Stomach (tissue), 9 donors: ENCODE measurements around the gene ZFAND6. TPM values are rescaled to one million over a fixed set of nuclear protein-coding genes. Genes with fewer than 3 reads are reported as not detected.
A peak's percentile ranks its signal among the peaks of the same experiment; 100 is the strongest.
"Not testable (repeated sequence)": the region's sequence is repeated elsewhere in the genome, so short reads cannot be mapped to it uniquely, and the experiment has no call there.

Experiments
- DNase-seq, 2 donors: peaks; one replicate each; pipeline versions ENCODE4 v3.0.0 to v3.0.0-alpha.2; 2013 to 2019
- H3K27ac ChIP-seq, 5 donors: fragments of 200-600 bp in 4 of 5; sonication (generic) in 4 of 5; one replicate each; pipeline ENCODE4 v1.5.1; 2013 to 2019; ENCODE audit warnings: mild to moderate bottlenecking in 1 of 5, moderate library complexity in 1 of 5
- H3K27me3 ChIP-seq, 3 donors: fragments of 200-600 bp; sonication (generic); one replicate each; pipeline ENCODE4 v1.5.1; 2017 to 2019; ENCODE audit warnings: mixed run types in 1 of 3
- H3K36me3 ChIP-seq, 4 donors: fragments of 200-600 bp; sonication (generic); 1 replicate in 3 of 4; 2 replicates in 1 of 4; pipeline ENCODE4 v1.5.1; 2016 to 2019
- H3K4me1 ChIP-seq, 4 donors: fragments of 200-600 bp; sonication (generic); one replicate each; pipeline ENCODE4 v1.5.1; 2016 to 2019
- H3K4me3 ChIP-seq, 4 donors: fragments of 200-600 bp; sonication (generic) in 3 of 4; one replicate each; pipeline ENCODE4 v1.5.1; 2016 to 2019; ENCODE audit warnings: mild to moderate bottlenecking in 1 of 4
- H3K9me3 ChIP-seq, 4 donors: fragments of 200-600 bp; sonication (generic); one replicate each; pipeline ENCODE4 v1.5.1; 2016 to 2019
- EP300 ChIP-seq: sonication (generic); formaldehyde crosslinking; IDR thresholded peaks from one replicate; pipeline ENCODE4 v1.6.1; 2017; ENCODE audit warnings: antibody characterized with exemption
- POLR2A ChIP-seq, 4 donors: fragments of 450-650 bp; IDR thresholded peaks; one replicate each; pipeline ENCODE4 v1.6.1; 2016; ENCODE audit warnings: antibody characterized with exemption in 4 of 4, control low read depth in 2 of 4, mild to moderate bottlenecking in 1 of 4, moderate library complexity in 1 of 4
- POLR2AphosphoS5 ChIP-seq, 3 donors: sonication (generic); formaldehyde crosslinking; IDR thresholded peaks; one replicate each; pipeline ENCODE4 v1.6.1; 2016; ENCODE audit warnings: antibody characterized with exemption in 3 of 3
- WGBS, 5 donors: extraction: QIAGEN DNeasy Blood & Tissue Kit in 3 of 5; methylation state at CpG; one replicate each; pipeline versions ENCODE4 v1.1.5 to v1.1.7; 2013 to 2018; 5-methylcytosine and 5-hydroxymethylcytosine counted together
- intact Hi-C: fragments of 100-400 bp; cut with DNase I; formaldehyde crosslinking; loops from one replicate; pipeline ENCODE4 v1.15.1; 2023; ENCODE audit warnings: low total_unique reads
- polyA plus RNA-seq, 3 donors: library from polyadenylated mRNA; stranded (reverse); fragments of 200-250 nt; gene quantifications; one replicate each; pipeline ENCODE4 v1.2.3, GENCODE V29; 2013
- total RNA-seq, 5 donors: library from RNA; depleted of rRNA; stranded (reverse); fragments of >200 nt; gene quantifications; one replicate each; pipeline versions ENCODE4 v1.1.0 to v1.2.3, GENCODE V29; 2014 to 2016
- TF ChIP-seq, protein P1 (sequence below), 7 experiments: fragments of 450-650 bp in 4 of 7; fragments of 200-600 bp in 3 of 7; sonication (generic) in 3 of 7; IDR thresholded peaks; one replicate each; pipeline ENCODE4 v1.5.1; 2016 to 2019; ENCODE audit warnings: antibody characterized with exemption in 7 of 7, control low read depth in 2 of 7, mild to moderate bottlenecking in 1 of 7
- donor health status: healthy with polysubstance abuse.
- donor health status: Bipolar disorder and iron deficiency.
- donor health status: healthy.

ZFAND6 gene
- total and polyA plus RNA-seq, 8 donors, result 12.2 to 271 (median 66.4) TPM

DNA sequence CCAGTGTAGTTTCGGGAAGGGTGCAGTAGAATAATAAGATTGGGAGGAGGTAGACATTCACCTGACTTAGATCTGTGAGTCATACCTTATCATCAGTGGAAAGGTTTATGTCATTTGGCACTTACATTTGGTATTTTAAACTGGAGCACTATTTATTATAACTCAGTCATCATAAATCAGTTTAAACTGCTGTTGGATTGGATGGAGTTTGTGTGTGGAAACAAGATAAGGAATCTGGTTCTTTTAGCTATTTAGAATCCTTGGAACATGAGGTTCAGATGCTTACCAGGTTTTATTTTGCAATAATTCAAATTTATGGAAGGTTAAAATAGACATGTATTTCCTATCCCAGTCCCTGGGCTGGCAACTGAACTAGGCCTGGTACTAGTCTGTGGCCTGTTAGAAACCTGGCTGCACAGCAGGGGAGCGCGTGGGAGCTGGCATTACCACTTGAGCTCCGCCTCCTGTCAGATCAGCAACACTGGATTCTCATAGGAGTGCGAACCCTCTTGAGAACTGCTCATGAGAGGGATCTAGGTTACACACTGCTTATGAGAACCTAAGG is 34.5 kb downstream of the ZFAND6 start:
- H3K27ac ChIP-seq, result peak overlapping the region; percentile 25 to 68 (median 62)
- WGBS, 5 donors, result 34 to 59% (median 55%) methylated on average over 3 to 5 of the region's 5 CpGs
- H3K36me3 ChIP-seq, result no peaks in the 10 kb centered on the region
- no peak overlapping the region for H3K4me3 ChIP-seq
- H3K9me3 ChIP-seq, result no peaks in the 10 kb centered on the region
- TF ChIP-seq POLR2AphosphoS5 (IDR thresholded peaks at IDR 0.05), result peak in 1 of 3 donors; percentile 28
- TF ChIP-seq, protein P1, sequence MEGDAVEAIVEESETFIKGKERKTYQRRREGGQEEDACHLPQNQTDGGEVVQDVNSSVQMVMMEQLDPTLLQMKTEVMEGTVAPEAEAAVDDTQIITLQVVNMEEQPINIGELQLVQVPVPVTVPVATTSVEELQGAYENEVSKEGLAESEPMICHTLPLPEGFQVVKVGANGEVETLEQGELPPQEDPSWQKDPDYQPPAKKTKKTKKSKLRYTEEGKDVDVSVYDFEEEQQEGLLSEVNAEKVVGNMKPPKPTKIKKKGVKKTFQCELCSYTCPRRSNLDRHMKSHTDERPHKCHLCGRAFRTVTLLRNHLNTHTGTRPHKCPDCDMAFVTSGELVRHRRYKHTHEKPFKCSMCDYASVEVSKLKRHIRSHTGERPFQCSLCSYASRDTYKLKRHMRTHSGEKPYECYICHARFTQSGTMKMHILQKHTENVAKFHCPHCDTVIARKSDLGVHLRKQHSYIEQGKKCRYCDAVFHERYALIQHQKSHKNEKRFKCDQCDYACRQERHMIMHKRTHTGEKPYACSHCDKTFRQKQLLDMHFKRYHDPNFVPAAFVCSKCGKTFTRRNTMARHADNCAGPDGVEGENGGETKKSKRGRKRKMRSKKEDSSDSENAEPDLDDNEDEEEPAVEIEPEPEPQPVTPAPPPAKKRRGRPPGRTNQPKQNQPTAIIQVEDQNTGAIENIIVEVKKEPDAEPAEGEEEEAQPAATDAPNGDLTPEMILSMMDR (IDR thresholded peaks at IDR 0.05), result no peak
- DNase-seq, result peak; percentile 37 to 53
- intact Hi-C loops, result no loop called here
- no peaks in the 10 kb centered on the region for H3K27me3 ChIP-seq
- H3K4me1 ChIP-seq, result peaks cover 6 to 55% (median 34%) of the 10 kb centered on the region in 4 donors

DNA sequence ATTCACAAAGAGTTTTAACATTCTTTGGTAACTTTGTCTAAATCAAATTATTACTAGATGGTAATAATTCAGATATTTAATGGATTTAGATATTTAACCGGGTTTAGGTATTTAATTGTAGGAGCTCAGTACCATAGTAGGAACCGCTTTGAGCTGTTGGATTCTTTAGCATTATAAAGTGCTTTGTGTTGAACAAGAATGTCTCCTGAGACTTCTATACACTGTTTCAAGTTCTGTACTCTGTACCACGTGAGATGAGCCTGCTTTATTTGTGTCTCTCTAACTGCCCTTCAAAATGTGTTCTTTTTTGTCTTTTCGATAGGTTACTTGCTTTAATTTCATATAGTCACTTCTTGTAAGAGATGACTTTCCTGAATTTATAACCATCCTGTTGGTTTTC is 36.0 kb downstream of the ZFAND6 start:
- intact Hi-C loops, result no loop called here
- WGBS, 5 donors, result 86 to 90% (median 87%) methylated on average over 4 of the region's 4 CpGs
- H3K27me3 ChIP-seq, result no peaks in the 10 kb centered on the region
- no peak for DNase-seq
- peak overlapping the region in 1 of 5 donors; percentile 21 for H3K27ac ChIP-seq
- H3K36me3 ChIP-seq, result no peaks in the 10 kb centered on the region
- no peak overlapping the region for H3K4me3 ChIP-seq
- no peak for TF ChIP-seq POLR2AphosphoS5 (IDR thresholded peaks at IDR 0.05)
- no peak for TF ChIP-seq POLR2A (IDR thresholded peaks at IDR 0.05)
- TF ChIP-seq EP300, result no peak
- TF ChIP-seq, protein P1 (IDR thresholded peaks at IDR 0.05), result no peak
- no peaks in the 10 kb centered on the region for H3K9me3 ChIP-seq
- peaks cover 14 to 65% (median 38%) of the 10 kb centered on the region in 4 donors for H3K4me1 ChIP-seq

DNA sequence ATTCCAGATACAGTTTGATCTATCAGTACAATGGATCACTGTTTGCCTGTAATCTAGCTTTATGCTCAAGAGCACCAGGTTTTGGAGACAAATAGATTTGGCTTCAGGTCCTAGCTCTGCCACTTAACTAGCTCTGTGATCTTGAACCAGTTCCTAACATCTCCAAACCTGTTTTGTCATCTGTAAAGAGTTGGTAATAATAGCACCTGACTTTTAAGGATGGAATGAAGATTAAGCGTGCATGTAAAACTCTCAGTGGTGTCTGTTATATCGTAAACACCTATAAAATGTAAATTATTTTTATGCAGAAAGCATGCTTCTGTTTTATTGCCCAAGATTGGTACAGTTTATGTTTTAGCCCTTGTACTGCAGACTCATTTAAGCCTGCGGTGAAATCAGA is 36.5 kb downstream of the ZFAND6 start:
- no peak for DNase-seq

DNA sequence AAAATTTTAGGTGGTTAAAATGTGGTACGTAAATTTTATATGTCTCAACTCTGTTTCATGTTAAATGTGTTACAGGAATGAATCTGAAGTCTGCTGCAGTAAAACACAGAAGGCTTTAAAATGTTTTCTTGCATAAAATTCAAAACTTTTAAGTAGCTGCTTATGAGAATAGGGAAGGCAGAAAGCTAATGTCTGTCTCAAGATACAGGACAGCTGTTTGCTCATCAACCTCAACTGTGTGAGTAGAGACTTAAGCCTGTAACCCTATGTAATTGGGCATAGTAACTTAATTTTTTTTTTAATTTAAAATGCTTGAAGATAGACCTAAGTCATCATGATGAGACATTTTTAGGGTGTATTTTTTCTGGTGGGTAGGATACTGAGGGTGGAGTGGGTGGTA is 38.9 kb downstream of the ZFAND6 start:
- DNase-seq, result no peak
- intact Hi-C loops, result no loop called here
- no peak for TF ChIP-seq POLR2A (IDR thresholded peaks at IDR 0.05)
- WGBS, 5 donors, result 88 to 100% (median 97%) methylated on average over 1 of the region's 1 CpG
- H3K27ac ChIP-seq, result no peak overlapping the region
- no peak overlapping the region for H3K4me3 ChIP-seq
- H3K36me3 ChIP-seq, result no peaks in the 10 kb centered on the region
- H3K9me3 ChIP-seq, result no peaks in the 10 kb centered on the region
- peaks cover 13 to 63% (median 34%) of the 10 kb centered on the region in 4 donors for H3K4me1 ChIP-seq
- H3K27me3 ChIP-seq, result no peaks in the 10 kb centered on the region

More for the DNA sequence above, 36.5 kb downstream of the ZFAND6 start:
- H3K36me3 ChIP-seq, result no peaks in the 10 kb centered on the region
- TF ChIP-seq POLR2AphosphoS5 (IDR thresholded peaks at IDR 0.05), result no peak
- TF ChIP-seq EP300, result no peak
- TF ChIP-seq POLR2A (IDR thresholded peaks at IDR 0.05), result no peak
- TF ChIP-seq, protein P1 (IDR thresholded peaks at IDR 0.05), result no peak
- no peak overlapping the region for H3K27ac ChIP-seq
- H3K27me3 ChIP-seq, result no peaks in the 10 kb centered on the region
- no peak overlapping the region for H3K4me3 ChIP-seq
- no peaks in the 10 kb centered on the region for H3K9me3 ChIP-seq
- WGBS, 5 donors, result 65 to 76% (median 71%) methylated on average over 3 of the region's 3 CpGs
- peaks cover 14 to 65% (median 37%) of the 10 kb centered on the region in 4 donors for H3K4me1 ChIP-seq
- intact Hi-C loops, result no loop called here

DNA sequence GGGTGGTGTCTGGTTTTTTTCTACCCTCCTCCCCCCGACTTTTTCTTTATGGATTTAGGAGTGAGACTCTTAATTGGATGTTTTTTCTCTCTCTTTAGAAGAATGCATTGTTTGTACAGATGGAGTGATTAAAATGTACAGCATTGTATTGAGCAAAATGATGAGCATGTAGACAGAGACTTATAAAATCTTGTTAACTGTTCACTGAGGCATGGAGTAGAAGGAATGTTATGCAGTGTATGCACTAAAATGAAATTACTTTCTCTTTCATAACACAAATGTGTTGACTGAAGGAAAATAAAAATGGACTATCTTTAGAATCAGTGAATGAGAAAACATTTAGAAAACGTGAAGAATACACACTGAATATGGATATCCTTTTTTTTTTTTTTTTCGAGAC is 39.8 kb downstream of the ZFAND6 start:
- Histone ChIP-seq H3K36me3 (peaks cover 0 to 6% (median 0%) of the 10 kb centered on the region in 4 donors), H3K9me3 (no peaks in the 10 kb centered on the region), H3K4me1 (peaks cover 5 to 54% (median 30%) of the 10 kb centered on the region in 4 donors), H3K4me3 (no peak overlapping the region), H3K27me3 (no peaks in the 10 kb centered on the region), H3K27ac (no peak overlapping the region)
- 51 to 72% (median 64%) methylated on average over 3 of the region's 3 CpGs for WGBS, 5 donors
- intact Hi-C loops, result no loop called here
- no peak for DNase-seq
- TF ChIP-seq, protein P1 (IDR thresholded peaks at IDR 0.05), result no peak
- TF ChIP-seq POLR2A (IDR thresholded peaks at IDR 0.05) (no peak), EP300 (no peak), POLR2AphosphoS5 (IDR thresholded peaks at IDR 0.05) (no peak)

DNA sequence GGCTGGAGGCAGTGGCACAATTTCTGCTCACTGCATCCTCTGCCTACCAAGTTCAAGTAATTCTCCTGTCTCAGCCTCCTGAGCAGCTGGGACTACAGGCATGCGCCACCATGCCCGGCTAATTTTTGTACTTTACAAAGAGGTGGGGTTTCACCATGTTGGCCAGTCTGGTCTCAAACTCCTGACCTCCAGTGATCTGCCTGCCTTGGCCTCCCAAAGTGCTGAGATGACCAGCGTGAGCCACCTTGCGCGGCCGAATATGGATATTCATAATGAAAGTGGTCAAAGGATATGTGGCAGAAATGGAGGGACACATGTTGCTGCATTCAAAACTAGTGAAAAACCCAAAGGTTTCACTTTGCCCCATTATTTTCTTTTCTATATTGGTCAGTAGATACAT is 40.2 kb downstream of the ZFAND6 start:
- H3K9me3 ChIP-seq, intact Hi-C loops, H3K27me3 ChIP-seq, H3K27ac ChIP-seq, H3K36me3 ChIP-seq, DNase-seq, H3K4me3 ChIP-seq: not testable (repeated sequence)
- peaks cover under 1 to 49% (median 27%) of the 10 kb centered on the region in 4 donors for H3K4me1 ChIP-seq
- WGBS, 5 donors, result 86 to 93% (median 91%) methylated on average over 6 of the region's 6 CpGs
